ENCODE results near the gene SLC22A15. TPM values are rescaled to one million over a fixed set of nuclear protein-coding genes. Genes with fewer than 3 reads are reported as not detected.

Gene SLC22A15
- total RNA-seq, 1 donor from 2014 or later = 12.0 TPM

DNA sequence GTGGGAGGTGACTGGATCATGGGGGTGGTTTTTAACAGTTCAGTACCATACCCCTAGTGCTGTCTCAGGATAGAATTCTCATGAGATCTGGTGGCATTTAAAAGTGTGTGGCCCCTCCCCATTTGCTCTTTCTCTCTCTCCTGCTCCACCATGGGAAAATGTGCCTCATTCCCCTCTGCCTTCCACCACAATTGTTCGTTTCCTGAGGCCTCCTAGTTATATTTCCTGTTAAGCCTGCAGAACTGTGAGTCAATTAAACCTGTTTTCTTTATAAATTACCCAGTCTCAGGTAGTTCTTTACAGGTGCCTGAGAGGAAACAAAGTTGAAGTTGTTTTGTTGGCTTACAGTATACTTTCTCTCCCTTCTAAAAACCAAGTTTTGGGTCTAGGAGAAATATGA lies 23.1 kb upstream of the SLC22A15 start:
- Histone ChIP-seq H3K27ac (ENCODE audit: low read depth, low read length) (no peak overlapping the region), H3K9ac (ENCODE audit: low read length) (no peak overlapping the region), H3K27me3 (ENCODE audit: insufficient read depth, low read length) (no peaks in the 10 kb centered on the region), H3K4me3 (ENCODE audit: insufficient read depth, low read depth, low read length) (no peak overlapping the region), H3K4me1 (ENCODE audit: insufficient read depth, low read length) (no peaks in the 10 kb centered on the region), H3K79me2 (ENCODE audit: insufficient read depth, low read length) (no peaks in the 10 kb centered on the region), H3K9me3 (ENCODE audit: insufficient read depth, low read depth, low read length) (no peaks in the 10 kb centered on the region), H3K36me3 (ENCODE audit: insufficient read depth, low read length) (no peaks in the 10 kb centered on the region), H3K4me2 (ENCODE audit: low read length) (no peak overlapping the region), H2AFZ (ENCODE audit: low read depth, low read length) (no peak overlapping the region), H4K20me1 (ENCODE audit: insufficient read depth, low read length) (no peaks in the 10 kb centered on the region)
- peaks cover 2% of the 10 kb centered on the region for H3K27me3 Mint-ChIP-seq (ENCODE audit: low read depth, unreplicated experiment)
- TF ChIP-seq, protein P1, sequence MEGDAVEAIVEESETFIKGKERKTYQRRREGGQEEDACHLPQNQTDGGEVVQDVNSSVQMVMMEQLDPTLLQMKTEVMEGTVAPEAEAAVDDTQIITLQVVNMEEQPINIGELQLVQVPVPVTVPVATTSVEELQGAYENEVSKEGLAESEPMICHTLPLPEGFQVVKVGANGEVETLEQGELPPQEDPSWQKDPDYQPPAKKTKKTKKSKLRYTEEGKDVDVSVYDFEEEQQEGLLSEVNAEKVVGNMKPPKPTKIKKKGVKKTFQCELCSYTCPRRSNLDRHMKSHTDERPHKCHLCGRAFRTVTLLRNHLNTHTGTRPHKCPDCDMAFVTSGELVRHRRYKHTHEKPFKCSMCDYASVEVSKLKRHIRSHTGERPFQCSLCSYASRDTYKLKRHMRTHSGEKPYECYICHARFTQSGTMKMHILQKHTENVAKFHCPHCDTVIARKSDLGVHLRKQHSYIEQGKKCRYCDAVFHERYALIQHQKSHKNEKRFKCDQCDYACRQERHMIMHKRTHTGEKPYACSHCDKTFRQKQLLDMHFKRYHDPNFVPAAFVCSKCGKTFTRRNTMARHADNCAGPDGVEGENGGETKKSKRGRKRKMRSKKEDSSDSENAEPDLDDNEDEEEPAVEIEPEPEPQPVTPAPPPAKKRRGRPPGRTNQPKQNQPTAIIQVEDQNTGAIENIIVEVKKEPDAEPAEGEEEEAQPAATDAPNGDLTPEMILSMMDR (IDR thresholded peaks at IDR 0.05; ENCODE audit: insufficient read depth, low read depth, low read length) = no peak
- TF ChIP-seq EZH2 (IDR thresholded peaks at IDR 0.05; ENCODE audit: insufficient read depth, low read length) = no peak
- no peaks in the 10 kb centered on the region for H3K36me3 Mint-ChIP-seq (ENCODE audit: low read depth, unreplicated experiment)
- no peaks in the 10 kb centered on the region for H3K9me3 Mint-ChIP-seq (ENCODE audit: unreplicated experiment)
- H3K4me3 Mint-ChIP-seq (ENCODE audit: unreplicated experiment) = no peak overlapping the region
- FAIRE-seq (no peak), DNase-seq (ENCODE audit: low read depth) (no peak)
- H3K4me1 Mint-ChIP-seq (ENCODE audit: low read depth, unreplicated experiment) = no peaks in the 10 kb centered on the region
- no peak overlapping the region for H3K27ac Mint-ChIP-seq (ENCODE audit: unreplicated experiment)

DNA sequence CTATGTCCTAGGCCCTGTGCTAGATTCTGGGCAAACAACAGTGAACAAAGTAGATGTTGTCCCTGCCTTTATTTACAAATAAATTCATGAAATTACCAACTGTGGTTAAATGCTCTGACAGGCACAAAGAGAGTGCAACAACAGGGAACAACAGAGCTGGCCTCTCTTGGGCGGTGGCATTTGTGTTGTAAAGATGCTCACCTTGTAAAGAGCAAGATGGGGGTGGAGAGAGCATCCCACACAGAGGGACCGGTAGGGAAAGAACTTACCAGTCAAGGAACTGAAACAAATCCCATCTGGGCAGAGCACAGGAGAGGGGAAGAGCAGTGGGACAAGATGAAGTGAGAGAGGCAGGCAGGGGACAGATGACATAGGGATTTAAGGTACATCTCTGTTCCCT lies 21.6 kb upstream of the SLC22A15 start:
- no peak for TF ChIP-seq EZH2 (IDR thresholded peaks at IDR 0.05; ENCODE audit: insufficient read depth, low read length)
- TF ChIP-seq, protein P1 (IDR thresholded peaks at IDR 0.05; ENCODE audit: insufficient read depth, low read depth, low read length) = no peak
- FAIRE-seq (no peak), DNase-seq (ENCODE audit: low read depth) (no peak)
- H2AFZ ChIP-seq (ENCODE audit: low read depth, low read length) = no peak overlapping the region
- H3K36me3 Mint-ChIP-seq (ENCODE audit: low read depth, unreplicated experiment) = no peaks in the 10 kb centered on the region
- H3K4me3 ChIP-seq (ENCODE audit: insufficient read depth, low read depth, low read length) = no peak overlapping the region
- H3K4me2 ChIP-seq (ENCODE audit: low read length) = no peak overlapping the region
- peaks cover 2% of the 10 kb centered on the region for H3K27me3 Mint-ChIP-seq (ENCODE audit: low read depth, unreplicated experiment)
- no peaks in the 10 kb centered on the region for H3K4me1 Mint-ChIP-seq (ENCODE audit: low read depth, unreplicated experiment)
- no peaks in the 10 kb centered on the region for H3K9me3 ChIP-seq (ENCODE audit: insufficient read depth, low read depth, low read length)
- no peaks in the 10 kb centered on the region for H3K9me3 Mint-ChIP-seq (ENCODE audit: unreplicated experiment)
- H3K9ac ChIP-seq (ENCODE audit: low read length) = no peak overlapping the region
- no peaks in the 10 kb centered on the region for H3K36me3 ChIP-seq (ENCODE audit: insufficient read depth, low read length)
- H4K20me1 ChIP-seq (ENCODE audit: insufficient read depth, low read length) = no peaks in the 10 kb centered on the region
- H3K27ac ChIP-seq (ENCODE audit: low read depth, low read length) = no peak overlapping the region
- H3K4me3 Mint-ChIP-seq (ENCODE audit: unreplicated experiment) = no peak overlapping the region
- no peaks in the 10 kb centered on the region for H3K4me1 ChIP-seq (ENCODE audit: insufficient read depth, low read length)
- H3K27ac Mint-ChIP-seq (ENCODE audit: unreplicated experiment) = no peak overlapping the region
- H3K79me2 ChIP-seq (ENCODE audit: insufficient read depth, low read length) = no peaks in the 10 kb centered on the region
- no peaks in the 10 kb centered on the region for H3K27me3 ChIP-seq (ENCODE audit: insufficient read depth, low read length)

DNA sequence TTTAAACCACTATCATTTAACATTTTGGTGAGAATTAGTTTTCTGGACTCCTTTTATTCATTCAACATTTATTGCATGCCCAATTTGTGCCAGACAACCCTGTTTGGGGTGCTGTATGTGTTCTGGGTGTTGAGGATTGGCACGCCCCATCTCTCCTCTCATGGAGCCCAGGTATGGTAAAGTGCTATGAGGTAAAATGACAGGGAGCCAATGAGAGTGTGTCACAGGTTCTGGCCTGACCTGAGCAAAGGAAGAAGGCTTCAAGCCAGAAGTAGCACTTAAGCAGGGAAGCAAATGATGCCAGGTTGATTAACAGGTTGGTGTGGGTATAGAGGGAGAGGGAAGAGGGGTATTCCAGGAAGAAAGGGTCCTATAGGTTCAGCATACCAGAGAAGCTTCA lies 21.1 kb upstream of the SLC22A15 start:
- no peaks in the 10 kb centered on the region for H3K4me1 ChIP-seq (ENCODE audit: insufficient read depth, low read length)
- H4K20me1 ChIP-seq (ENCODE audit: insufficient read depth, low read length) = no peaks in the 10 kb centered on the region
- peaks cover 2% of the 10 kb centered on the region for H3K27me3 Mint-ChIP-seq (ENCODE audit: low read depth, unreplicated experiment)
- no peaks in the 10 kb centered on the region for H3K27me3 ChIP-seq (ENCODE audit: insufficient read depth, low read length)
- H3K4me3 ChIP-seq (ENCODE audit: insufficient read depth, low read depth, low read length) = no peak overlapping the region
- H3K4me3 Mint-ChIP-seq (ENCODE audit: unreplicated experiment) = no peak overlapping the region
- H3K27ac Mint-ChIP-seq (ENCODE audit: unreplicated experiment) = no peak overlapping the region
- no peaks in the 10 kb centered on the region for H3K4me1 Mint-ChIP-seq (ENCODE audit: low read depth, unreplicated experiment)
- TF ChIP-seq, protein P1 (IDR thresholded peaks at IDR 0.05; ENCODE audit: insufficient read depth, low read depth, low read length) = no peak
- TF ChIP-seq EZH2 (IDR thresholded peaks at IDR 0.05; ENCODE audit: insufficient read depth, low read length) = no peak
- no peaks in the 10 kb centered on the region for H3K79me2 ChIP-seq (ENCODE audit: insufficient read depth, low read length)
- no peak overlapping the region for H3K4me2 ChIP-seq (ENCODE audit: low read length)
- H3K27ac ChIP-seq (ENCODE audit: low read depth, low read length) = no peak overlapping the region
- no peaks in the 10 kb centered on the region for H3K36me3 Mint-ChIP-seq (ENCODE audit: low read depth, unreplicated experiment)
- no peak for DNase-seq (ENCODE audit: low read depth)
- no peak overlapping the region for H2AFZ ChIP-seq (ENCODE audit: low read depth, low read length)
- no peak for FAIRE-seq
- no peaks in the 10 kb centered on the region for H3K9me3 Mint-ChIP-seq (ENCODE audit: unreplicated experiment)
- no peaks in the 10 kb centered on the region for H3K36me3 ChIP-seq (ENCODE audit: insufficient read depth, low read length)
- H3K9ac ChIP-seq (ENCODE audit: low read length) = no peak overlapping the region
- H3K9me3 ChIP-seq (ENCODE audit: insufficient read depth, low read depth, low read length) = no peaks in the 10 kb centered on the region

Data from astrocyte (in vitro differentiated cells and primary cell).